Cardiac muscle cell (in vitro differentiated cells and primary cell): ENCODE results near the gene LPCAT1. TPM values are rescaled to one million over a fixed set of nuclear protein-coding genes. Genes with fewer than 3 reads are reported as not detected.

Source experiments
- DNase-seq, 2 donors: peaks; one replicate each; pipeline versions ENCODE4 v3.0.0 to v3.0.0-alpha.2; 2010 to 2017; ENCODE audit warnings: low read depth in 1 of 2, low spot score in 1 of 2
- H3K27ac ChIP-seq: fragments of 200-600 bp; sonication (generic); 2 replicates; pipeline ENCODE4 v1.5.1; 2016
- H3K27me3 ChIP-seq: fragments of 200-600 bp; sonication (generic); 2 replicates; pipeline ENCODE4 v1.6.0; 2016; ENCODE audit warnings: control low read depth
- H3K36me3 ChIP-seq: fragments of 200-600 bp; sonication (generic); 2 replicates; pipeline ENCODE4 v1.5.1; 2016; ENCODE audit warnings: control low read depth
- H3K4me1 ChIP-seq: fragments of 200-600 bp; sonication (generic); 2 replicates; pipeline ENCODE4 v1.8.1; 2017; ENCODE audit warnings: low read depth, mild to moderate bottlenecking, mixed run types
- H3K4me3 ChIP-seq: fragments of 200-600 bp; sonication (generic); 2 replicates; pipeline ENCODE4 v1.5.1; 2016; ENCODE audit warnings: mild to moderate bottlenecking
- H3K9me3 ChIP-seq: fragments of 200-600 bp; sonication (generic); 2 replicates; pipeline ENCODE4 v1.5.1; 2017; ENCODE audit warnings: low read depth, mild to moderate bottlenecking, control low read depth
- polyA plus RNA-seq: library from polyadenylated mRNA; unstranded; fragments of >200 nt; fragmentation: Nextera tagmentation; extraction: Ambion mirVana; gene quantifications from 2 replicates; pipeline ENCODE4 v1.2.1, GENCODE V29; 2016
- total RNA-seq: library from RNA; depleted of rRNA; stranded (reverse); fragments of >200 nt; gene quantifications from 2 replicates; pipeline ENCODE4 v1.2.3, GENCODE V29; 2016
- TF ChIP-seq, protein P1 (sequence below): IDR thresholded peaks from 2 replicates; pipeline ENCODE4 v1.5.1; 2012; ENCODE audit warnings: low read depth, mild to moderate bottlenecking, low read length

LPCAT1 gene
- total and polyA plus RNA-seq, 2 experiments from 2014 or later: 48.5 to 57.3 TPM

DNA sequence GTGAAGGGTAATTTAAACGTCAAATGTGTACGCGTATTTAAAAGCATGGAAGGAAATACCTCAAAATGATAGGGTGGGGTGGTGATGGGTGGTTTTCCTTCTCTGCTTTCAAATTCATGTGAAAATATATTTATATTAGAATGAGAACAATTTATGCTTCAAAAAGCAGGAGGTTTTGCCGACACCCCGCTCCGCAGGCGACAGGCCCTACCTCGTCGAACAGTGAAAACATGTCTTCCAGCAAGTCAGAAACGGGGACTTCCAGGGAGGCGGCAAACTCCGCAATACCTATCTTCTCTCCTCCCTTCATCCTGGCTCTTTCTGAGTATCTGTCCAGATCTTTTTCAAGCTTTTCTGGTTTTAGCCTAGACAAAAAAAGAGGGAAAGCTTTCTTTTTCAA is 50.0 kb downstream of the LPCAT1 start:
- DNase-seq: no peak
- H3K4me3 ChIP-seq: no peak overlapping the region
- peaks cover 6% of the 10 kb centered on the region for H3K36me3 ChIP-seq
- H3K27me3 ChIP-seq: no peaks in the 10 kb centered on the region
- TF ChIP-seq, protein P1, sequence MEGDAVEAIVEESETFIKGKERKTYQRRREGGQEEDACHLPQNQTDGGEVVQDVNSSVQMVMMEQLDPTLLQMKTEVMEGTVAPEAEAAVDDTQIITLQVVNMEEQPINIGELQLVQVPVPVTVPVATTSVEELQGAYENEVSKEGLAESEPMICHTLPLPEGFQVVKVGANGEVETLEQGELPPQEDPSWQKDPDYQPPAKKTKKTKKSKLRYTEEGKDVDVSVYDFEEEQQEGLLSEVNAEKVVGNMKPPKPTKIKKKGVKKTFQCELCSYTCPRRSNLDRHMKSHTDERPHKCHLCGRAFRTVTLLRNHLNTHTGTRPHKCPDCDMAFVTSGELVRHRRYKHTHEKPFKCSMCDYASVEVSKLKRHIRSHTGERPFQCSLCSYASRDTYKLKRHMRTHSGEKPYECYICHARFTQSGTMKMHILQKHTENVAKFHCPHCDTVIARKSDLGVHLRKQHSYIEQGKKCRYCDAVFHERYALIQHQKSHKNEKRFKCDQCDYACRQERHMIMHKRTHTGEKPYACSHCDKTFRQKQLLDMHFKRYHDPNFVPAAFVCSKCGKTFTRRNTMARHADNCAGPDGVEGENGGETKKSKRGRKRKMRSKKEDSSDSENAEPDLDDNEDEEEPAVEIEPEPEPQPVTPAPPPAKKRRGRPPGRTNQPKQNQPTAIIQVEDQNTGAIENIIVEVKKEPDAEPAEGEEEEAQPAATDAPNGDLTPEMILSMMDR: no peak
- H3K9me3 ChIP-seq: no peaks in the 10 kb centered on the region
- no peak overlapping the region for H3K27ac ChIP-seq
- no peaks in the 10 kb centered on the region for H3K4me1 ChIP-seq

DNA sequence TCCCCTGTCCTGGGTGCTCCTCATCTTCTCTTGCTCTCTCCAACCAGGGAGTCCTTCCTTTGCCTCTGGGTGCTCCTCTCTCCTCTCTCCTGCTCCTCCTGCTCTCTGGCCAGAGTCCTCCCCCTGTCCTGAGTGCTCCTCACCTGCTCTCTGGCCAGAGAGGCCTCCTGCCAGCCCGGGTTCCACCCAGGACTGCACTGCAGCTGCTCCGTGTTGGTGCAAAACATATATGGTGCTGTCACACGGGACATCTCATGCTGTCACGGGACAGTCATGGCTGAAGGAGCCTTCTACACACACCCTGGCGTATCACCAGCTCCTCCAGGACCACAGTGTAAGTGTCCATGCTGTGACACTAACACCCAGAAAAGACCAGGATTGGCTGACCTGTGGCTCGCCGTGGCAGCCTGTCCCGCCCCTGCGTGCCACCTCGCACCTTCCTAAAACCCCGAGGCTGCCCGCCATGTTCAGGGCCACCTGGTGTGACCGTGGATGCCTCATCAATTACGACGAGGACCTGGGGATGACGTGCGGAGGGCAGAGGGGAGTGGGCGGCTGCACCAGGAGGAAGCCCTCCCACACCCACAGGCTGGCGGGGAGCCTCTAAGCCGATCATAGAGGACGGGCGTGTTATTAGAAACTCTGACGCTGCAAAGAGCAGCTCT is 50.7 kb downstream of the LPCAT1 start:
- Histone ChIP-seq H3K27ac (no peak overlapping the region), H3K27me3 (no peaks in the 10 kb centered on the region), H3K9me3 (no peaks in the 10 kb centered on the region), H3K4me1 (no peaks in the 10 kb centered on the region), H3K4me3 (no peak overlapping the region), H3K36me3 (peaks cover 6% of the 10 kb centered on the region)
- DNase-seq: no peak
- TF ChIP-seq, protein P1: no peak

DNA sequence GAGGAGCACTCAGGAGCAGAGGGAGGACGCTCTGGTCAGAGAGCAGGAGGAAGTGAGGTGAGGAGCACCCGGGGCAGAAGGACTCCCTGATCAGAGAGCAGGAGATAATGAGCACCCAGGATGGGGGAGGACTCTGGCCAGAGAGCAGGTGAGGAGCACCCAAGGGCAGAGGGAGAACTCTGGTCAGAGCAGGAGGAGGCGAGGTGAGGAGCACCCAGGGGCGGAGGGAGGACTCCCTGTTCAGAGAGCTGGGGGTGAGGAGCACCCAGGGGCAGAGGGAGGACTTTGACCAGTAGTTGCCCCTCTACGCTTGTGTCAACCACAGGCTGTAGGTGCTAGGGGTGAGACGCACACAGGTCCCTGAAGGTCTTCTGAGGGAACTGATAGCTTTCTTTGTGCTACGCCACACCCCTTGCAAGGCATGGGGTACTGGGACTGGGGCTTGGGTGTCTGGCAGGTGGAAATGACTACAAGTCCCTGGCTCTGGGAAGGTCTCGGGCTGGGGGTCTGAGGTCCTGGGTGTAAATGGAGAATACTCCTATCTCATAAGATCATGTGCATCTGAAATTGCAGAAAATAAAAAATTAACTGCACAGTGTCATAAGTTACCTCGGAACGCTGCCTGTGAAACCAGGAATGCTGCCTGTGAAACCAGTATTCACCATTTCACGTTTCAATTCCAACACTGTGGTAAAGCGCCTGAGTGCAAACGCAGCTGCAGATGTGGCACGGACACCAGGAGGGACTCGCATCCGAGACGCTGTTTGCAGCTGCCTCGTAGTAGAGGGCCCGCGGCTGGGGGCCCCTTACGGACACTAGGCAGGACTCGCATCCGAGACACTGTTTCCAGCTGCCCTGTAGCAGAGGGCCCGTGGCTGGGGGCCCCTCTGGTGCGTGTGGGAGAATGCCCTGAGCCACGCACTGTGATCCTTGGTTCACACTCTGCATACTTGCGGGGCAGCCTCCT is 51.5 kb downstream of the LPCAT1 start:
- Histone ChIP-seq H3K4me3 (no peak overlapping the region), H3K9me3 (no peaks in the 10 kb centered on the region), H3K27me3 (no peaks in the 10 kb centered on the region), H3K4me1 (no peaks in the 10 kb centered on the region), H3K27ac (no peak overlapping the region), H3K36me3 (peaks cover 6% of the 10 kb centered on the region)
- no peak for DNase-seq
- TF ChIP-seq, protein P1: no peak

DNA sequence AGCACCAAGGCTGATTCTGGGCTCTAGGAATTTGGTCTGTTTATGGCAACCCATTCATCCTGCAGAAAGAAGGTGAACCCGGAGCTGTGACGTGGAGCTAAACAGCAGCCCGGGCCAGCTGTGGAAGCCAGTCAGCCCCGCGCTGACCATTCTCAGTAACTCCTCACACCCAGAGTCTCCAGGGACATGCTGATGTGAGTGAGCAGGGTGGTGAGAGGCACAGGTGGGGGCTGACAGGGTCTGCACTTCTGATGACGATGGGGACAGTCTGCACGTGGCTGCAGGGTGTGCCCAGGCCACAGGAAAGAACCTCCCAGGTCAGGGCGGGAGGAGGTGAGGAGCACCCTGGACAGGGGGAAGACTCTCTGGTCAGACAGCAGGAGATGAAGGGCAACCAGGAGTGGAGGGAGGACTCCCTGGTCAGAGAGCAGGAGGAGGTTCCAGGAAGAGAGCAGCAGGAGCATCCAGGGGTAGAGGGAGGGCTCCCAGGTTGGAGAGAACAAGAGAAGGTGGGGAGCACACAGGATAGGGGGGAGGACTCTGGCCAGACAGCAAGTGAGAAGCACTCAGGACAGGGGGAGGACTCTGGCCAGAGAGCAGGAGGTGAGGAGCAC is 52.4 kb downstream of the LPCAT1 start:
- TF ChIP-seq, protein P1: no peak
- DNase-seq: no peak
- Histone ChIP-seq H3K4me3 (no peak overlapping the region), H3K27me3 (no peaks in the 10 kb centered on the region), H3K36me3 (peaks cover 3% of the 10 kb centered on the region), H3K4me1 (no peaks in the 10 kb centered on the region), H3K27ac (no peak overlapping the region), H3K9me3 (no peaks in the 10 kb centered on the region)

DNA sequence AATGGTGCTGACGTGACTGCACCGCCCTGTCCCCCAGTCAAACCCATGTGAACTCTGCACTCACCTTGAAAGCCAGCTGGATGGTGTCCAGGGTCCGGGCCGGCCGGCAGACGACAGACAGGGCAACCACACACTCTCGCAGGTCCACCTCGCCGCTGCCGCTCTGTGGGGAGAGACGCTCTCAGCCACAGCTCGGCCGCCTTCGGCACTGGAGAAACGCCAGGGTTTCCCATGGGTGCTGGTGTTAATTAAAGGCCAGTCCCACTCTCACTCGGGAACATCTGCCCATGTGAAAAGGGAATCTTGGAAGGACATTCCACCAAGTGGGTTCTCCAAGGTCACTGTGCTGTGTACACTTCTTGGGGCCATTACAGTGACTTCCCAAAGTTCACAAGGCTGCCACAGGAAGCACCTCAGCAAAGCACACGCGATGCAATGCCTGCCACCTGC is 53.0 kb downstream of the LPCAT1 start:
- no peaks in the 10 kb centered on the region for H3K4me1 ChIP-seq
- no peak overlapping the region for H3K4me3 ChIP-seq
- no peak overlapping the region for H3K27ac ChIP-seq
- TF ChIP-seq, protein P1: no peak
- no peaks in the 10 kb centered on the region for H3K27me3 ChIP-seq
- H3K36me3 ChIP-seq: peaks cover 3% of the 10 kb centered on the region
- DNase-seq: no peak
- no peaks in the 10 kb centered on the region for H3K9me3 ChIP-seq
